Trophoblast cell (in vitro differentiated cells and primary cell): ENCODE measurements around the gene FBXO44.

Experiments used
- DNase-seq, 2 donors: peaks; one replicate each; pipeline ENCODE4 v3.0.0-alpha.2; 2016
- H2AFZ ChIP-seq: 2 replicates; pipeline ENCODE4 v1.6.1; 2013; ENCODE audit warnings: low read length, moderate library complexity, mild to moderate bottlenecking; ENCODE audit not compliant: insufficient read depth, poor library complexity
- H2AK5ac ChIP-seq: 2 replicates; pipeline ENCODE4 v1.6.1; 2013; ENCODE audit warnings: mild to moderate bottlenecking, low read length
- H2BK120ac ChIP-seq: 2 replicates; pipeline ENCODE4 v1.6.1; 2013; ENCODE audit warnings: low read length, mild to moderate bottlenecking, moderate library complexity; ENCODE audit not compliant: insufficient read depth, poor library complexity
- H2BK12ac ChIP-seq: 2 replicates; pipeline ENCODE4 v1.6.1; 2013; ENCODE audit warnings: mild to moderate bottlenecking, low read length, moderate library complexity
- H2BK5ac ChIP-seq: 2 replicates; pipeline ENCODE4 v1.6.1; 2013; ENCODE audit warnings: low read length, low read depth, moderate library complexity, mild to moderate bottlenecking; ENCODE audit not compliant: poor library complexity
- H3K14ac ChIP-seq: 2 replicates; pipeline ENCODE4 v1.6.1; 2013; ENCODE audit warnings: mild to moderate bottlenecking, low read length
- H3K18ac ChIP-seq: 2 replicates; pipeline ENCODE4 v1.6.1; 2013; ENCODE audit warnings: mild to moderate bottlenecking, low read length
- H3K23ac ChIP-seq: 2 replicates; pipeline ENCODE4 v1.6.1; 2013; ENCODE audit warnings: low read length
- H3K27ac ChIP-seq: 2 replicates; pipeline ENCODE4 v1.5.1; 2013; ENCODE audit warnings: low read depth, mild to moderate bottlenecking, inconsistent platforms, low read length, moderate library complexity
- H3K27me3 ChIP-seq: 2 replicates; pipeline ENCODE4 v1.6.1; 2013; ENCODE audit warnings: inconsistent platforms, mild to moderate bottlenecking, low read length, moderate library complexity; ENCODE audit not compliant: insufficient read depth
- H3K36me3 ChIP-seq, 2 experiments: 1 replicate in 1 of 2; 2 replicates in 1 of 2; pipeline ENCODE4 v1.6.1; 2013; ENCODE audit warnings: low read length in 2 of 2, mild to moderate bottlenecking in 2 of 2, moderate library complexity in 1 of 2; ENCODE audit not compliant: insufficient read depth in 2 of 2, control insufficient read depth in 1 of 2
- H3K4ac ChIP-seq: 2 replicates; pipeline ENCODE4 v1.6.1; 2013; ENCODE audit warnings: low read depth, mild to moderate bottlenecking, low read length, moderate library complexity
- H3K4me1 ChIP-seq, 2 experiments: 1 replicate in 1 of 2; 2 replicates in 1 of 2; pipeline ENCODE4 v1.6.1; 2013; ENCODE audit warnings: low read length in 2 of 2, mild to moderate bottlenecking in 2 of 2, moderate library complexity in 1 of 2; ENCODE audit not compliant: insufficient read depth in 2 of 2, control insufficient read depth in 1 of 2
- H3K4me2 ChIP-seq: 2 replicates; pipeline ENCODE4 v1.6.1; 2013; ENCODE audit warnings: inconsistent platforms, mild to moderate bottlenecking, low read length, moderate library complexity
- H3K4me3 ChIP-seq: 2 replicates; pipeline ENCODE4 v1.5.1; 2013; ENCODE audit warnings: mild to moderate bottlenecking, low read depth, low read length, inconsistent platforms
- H3K79me1 ChIP-seq: one replicate; pipeline ENCODE4 v1.6.1; 2013; ENCODE audit warnings: low read length
- H3K79me2 ChIP-seq: 2 replicates; pipeline ENCODE4 v1.6.1; 2013; ENCODE audit warnings: low read length, mild to moderate bottlenecking; ENCODE audit not compliant: control insufficient read depth, insufficient read depth, poor library complexity
- H3K9ac ChIP-seq: 2 replicates; pipeline ENCODE4 v1.6.1; 2013; ENCODE audit warnings: mild to moderate bottlenecking, low read length
- H3K9me3 ChIP-seq: 2 replicates; pipeline ENCODE4 v1.6.1; 2013; ENCODE audit warnings: low read depth, mild to moderate bottlenecking, control low read depth, inconsistent platforms, low read length; ENCODE audit not compliant: insufficient read depth
- H4K12ac ChIP-seq: 2 replicates; pipeline ENCODE4 v1.6.1; 2013; ENCODE audit warnings: low read depth, mild to moderate bottlenecking, low read length, moderate library complexity
- H4K8ac ChIP-seq: 2 replicates; pipeline ENCODE4 v1.6.1; 2013; ENCODE audit warnings: low read depth, mild to moderate bottlenecking, low read length, moderate library complexity
- H4K91ac ChIP-seq: one replicate; pipeline ENCODE4 v1.6.1; 2013; ENCODE audit warnings: low read depth, mild to moderate bottlenecking, low read length, moderate library complexity
- WGBS: extraction: QIAGEN DNeasy Blood & Tissue Kit; methylation state at CpG from one replicate; pipeline ENCODE4 v1.1.7; 2013; ENCODE audit warnings: missing lambda C conversion rate; ENCODE audit not compliant: insufficient read length, insufficient coverage; ENCODE audit errors: extremely low coverage; 5-methylcytosine and 5-hydroxymethylcytosine counted together

Gene FBXO44

DNA sequence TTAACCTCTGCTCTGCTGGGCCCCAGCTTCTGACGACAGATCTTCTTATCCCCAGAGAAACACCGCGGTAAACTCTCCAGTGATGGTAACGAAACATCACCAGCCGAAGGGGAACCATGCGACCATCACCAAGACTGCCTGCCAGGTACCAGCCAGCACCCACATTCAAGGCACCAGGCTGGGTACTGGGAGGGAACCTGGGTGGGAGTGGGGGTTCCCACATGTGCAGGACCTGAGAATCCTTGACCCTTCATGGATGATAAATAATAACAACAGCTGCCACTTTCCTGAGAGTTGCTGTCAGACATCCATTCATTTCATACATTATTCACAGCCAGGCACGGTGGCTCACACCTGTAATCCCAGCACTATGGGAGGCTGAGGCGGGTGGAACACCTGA lies 57.6 kb downstream of the FBXO44 start:
- Histone ChIP-seq H3K36me3 (no peaks in the 10 kb centered on the region), H4K91ac (no peak overlapping the region), H3K9me3 (peaks cover 3% of the 10 kb centered on the region), H3K18ac (no peak overlapping the region), H3K4me1 (no peaks in the 10 kb centered on the region), H2AK5ac (no peak overlapping the region), H3K4me3 (no peak overlapping the region), H3K23ac (no peak overlapping the region), H2BK12ac (no peak overlapping the region), H3K4me2 (no peak overlapping the region), H2BK5ac (no peak overlapping the region), H3K9ac (no peak overlapping the region), H4K8ac (no peak overlapping the region), H3K14ac (no peak overlapping the region), H4K12ac (no peak overlapping the region), H3K79me1 (no peaks in the 10 kb centered on the region), H3K79me2 (no peaks in the 10 kb centered on the region), H3K27me3 (no peaks in the 10 kb centered on the region), H2BK120ac (no peak overlapping the region), H3K4ac (no peak overlapping the region), H3K27ac (no peak overlapping the region), H2AFZ (no peak overlapping the region)
- no peak for DNase-seq
- no CpG with 5 or more reads among the region's 8 CpGs for WGBS
